ENCODE results near the gene KDM2B.

Gene KDM2B

DNA sequence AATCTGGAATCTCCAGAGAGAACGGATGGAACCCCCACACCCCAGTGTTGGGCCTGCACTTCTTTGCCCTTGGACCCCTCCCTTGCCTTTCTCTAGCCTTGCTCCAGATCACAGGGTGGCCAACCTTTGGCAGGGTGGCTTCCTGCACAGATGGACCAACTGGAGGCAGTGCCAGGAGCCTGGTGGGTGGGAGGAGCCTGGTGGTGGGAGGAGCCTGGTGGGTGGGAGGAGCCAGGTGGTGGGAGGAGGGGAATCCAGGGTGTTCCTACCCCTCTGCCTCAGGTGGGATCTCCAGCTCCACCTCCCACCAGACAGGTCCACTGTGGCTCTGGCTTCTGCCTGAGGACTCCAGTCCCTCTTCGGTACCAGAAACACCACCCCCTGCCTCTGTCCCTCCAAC is 30.5 kb upstream of the KDM2B start:
- H3K9ac ChIP-seq: no peak overlapping the region
- no peak overlapping the region for H3K4me3 ChIP-seq
- no peaks in the 10 kb centered on the region for H3K9me3 ChIP-seq
- H4K20me1 ChIP-seq: no peaks in the 10 kb centered on the region
- H3K27me3 ChIP-seq: no peaks in the 10 kb centered on the region
- TF ChIP-seq Cebpa-rat (IDR thresholded peaks at IDR 0.05): no peak
- H3K4me2 ChIP-seq: 0 out of 2 replicates have a peak overlapping the region, but pooled peaks have one; percentile 19
- H3K27ac ChIP-seq: no peak overlapping the region
- H3K4me1 ChIP-seq: 0 out of 2 replicates have a peak, but pooled peaks cover 13% of the 10 kb centered on the region
- H3K36me3 ChIP-seq: no peaks in the 10 kb centered on the region

DNA sequence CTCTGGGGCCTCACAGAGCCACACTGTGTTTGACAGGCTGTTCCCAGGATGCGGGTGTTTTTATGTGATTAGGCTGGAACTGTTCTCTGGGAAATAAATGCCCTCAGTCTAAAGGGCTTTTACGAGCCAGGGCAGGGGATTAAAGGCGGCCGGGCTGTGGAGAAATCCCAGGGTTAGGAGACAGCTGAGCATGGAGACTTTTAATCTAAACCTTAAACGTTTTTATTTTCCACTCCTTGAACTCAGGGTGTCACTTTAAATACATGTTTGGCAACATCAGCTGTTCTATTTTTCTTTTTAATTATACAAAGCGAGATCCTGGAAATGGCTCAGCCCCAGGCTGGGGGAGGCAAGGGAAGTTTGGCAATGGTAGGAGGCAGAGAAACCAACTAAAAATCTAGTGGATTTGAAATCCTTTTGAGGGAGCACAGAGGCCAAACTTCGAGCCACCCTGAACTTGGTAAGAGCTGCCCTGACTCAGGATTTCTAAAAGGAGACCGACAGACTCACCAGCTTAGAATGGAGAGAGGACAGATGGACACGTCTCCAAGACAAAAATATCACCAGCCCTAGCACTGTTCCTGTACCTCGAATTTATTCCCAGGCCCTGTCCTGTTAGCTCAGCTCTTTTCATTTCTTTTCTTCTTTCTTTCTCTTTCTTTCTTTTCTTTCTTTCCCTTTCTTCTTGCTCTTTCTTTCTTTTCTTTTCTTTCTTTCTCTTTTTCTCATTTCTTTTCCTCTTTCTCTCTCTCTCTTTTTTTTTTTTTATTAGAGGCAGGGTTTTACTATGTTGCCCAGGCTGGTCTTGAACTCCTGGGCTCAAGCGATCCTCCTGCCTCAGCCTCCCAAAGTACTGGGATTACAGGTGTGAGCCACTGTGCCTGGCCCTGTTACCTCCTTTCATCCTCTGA is 29.7 kb upstream of the KDM2B start:
- Histone ChIP-seq H3K9ac (peak overlapping the region; percentile 6; the same call in 1 of the 2 replicates), H3K4me1 (0 out of 2 replicates have a peak, but pooled peaks cover 13% of the 10 kb centered on the region), H3K4me3 (no peak overlapping the region), H3K36me3 (no peaks in the 10 kb centered on the region), H3K27ac (no peak overlapping the region), H4K20me1 (no peaks in the 10 kb centered on the region), H3K9me3 (no peaks in the 10 kb centered on the region), H3K4me2 (no peak overlapping the region), H3K27me3 (no peaks in the 10 kb centered on the region)
- TF ChIP-seq Cebpa-rat (IDR thresholded peaks at IDR 0.05): no peak

DNA sequence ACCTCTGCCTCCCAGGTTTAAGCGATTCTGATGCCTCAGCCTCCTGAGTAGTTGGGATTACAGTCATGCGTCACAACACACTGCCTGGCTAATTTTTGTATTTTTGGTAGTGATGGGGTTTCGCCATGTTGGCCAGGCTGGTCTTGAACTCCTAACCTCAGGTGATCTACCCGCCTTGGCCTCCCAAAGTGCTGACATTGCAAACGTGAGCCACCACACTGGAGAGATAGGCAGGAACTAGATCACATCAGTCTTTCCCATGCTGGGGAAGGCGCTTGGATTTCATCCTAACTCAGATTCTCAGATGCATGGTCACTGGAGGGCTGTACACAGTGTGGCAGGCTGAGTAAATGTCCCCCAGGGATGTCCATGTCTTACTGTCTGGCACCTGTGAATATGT is 27.5 kb upstream of the KDM2B start:
- Histone ChIP-seq H3K27me3 (no peaks in the 10 kb centered on the region), H3K4me1 (0 out of 2 replicates have a peak, but pooled peaks cover 7% of the 10 kb centered on the region), H3K9me3 (no peaks in the 10 kb centered on the region), H4K20me1 (no peaks in the 10 kb centered on the region), H3K27ac (no peak overlapping the region), H3K4me2 (no peak overlapping the region), H3K4me3 (no peak overlapping the region), H3K9ac (no peak overlapping the region), H3K36me3 (no peaks in the 10 kb centered on the region)
- TF ChIP-seq Cebpa-rat (IDR thresholded peaks at IDR 0.05): no peak

DNA sequence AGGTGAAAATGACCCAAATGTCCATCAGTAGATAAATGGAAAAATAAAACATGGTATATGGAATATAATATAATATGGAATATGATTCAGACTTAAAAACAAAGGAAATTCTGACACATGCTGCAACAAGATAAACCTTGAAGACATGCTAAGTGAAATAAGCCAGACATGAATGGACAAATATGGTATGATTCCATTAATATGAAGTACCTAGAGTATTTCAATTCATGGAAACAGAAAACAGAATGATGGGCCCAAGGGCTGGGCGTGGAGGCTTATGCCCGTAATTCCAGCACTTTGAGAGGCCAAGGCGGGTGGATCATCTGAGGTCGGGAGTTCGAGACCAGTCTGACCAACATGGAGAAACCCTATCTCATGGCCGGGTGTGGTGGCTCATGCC is 22.8 kb upstream of the KDM2B start:
- no peak for TF ChIP-seq Cebpa-rat (IDR thresholded peaks at IDR 0.05)
- H3K27me3 ChIP-seq: no peaks in the 10 kb centered on the region

DNA sequence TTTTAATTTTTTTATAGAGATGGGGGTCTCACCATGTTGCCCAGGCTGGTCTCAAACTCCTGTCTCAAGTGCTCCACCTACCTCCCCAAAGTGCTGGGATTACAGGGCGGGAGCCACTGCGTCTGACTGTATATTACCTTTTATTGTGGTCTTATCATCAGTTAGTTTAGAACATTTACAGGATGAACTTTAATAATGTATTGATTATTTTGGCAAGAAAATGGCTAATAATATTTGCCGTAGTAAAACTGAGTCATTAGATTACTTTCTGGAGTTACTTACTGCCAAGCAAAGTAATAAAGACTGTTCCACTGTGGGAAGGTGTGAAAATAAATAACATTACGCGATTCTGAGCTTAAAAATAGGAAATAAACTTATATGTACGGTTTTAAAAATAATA is 21.9 kb upstream of the KDM2B start:
- no peaks in the 10 kb centered on the region for H4K20me1 ChIP-seq
- H3K27me3 ChIP-seq: no peaks in the 10 kb centered on the region
- no peak overlapping the region for H3K4me3 ChIP-seq
- TF ChIP-seq Cebpa-rat (IDR thresholded peaks at IDR 0.05): no peak
- H3K36me3 ChIP-seq: no peaks in the 10 kb centered on the region
- peaks cover 15% of the 10 kb centered on the region for H3K4me1 ChIP-seq
- H3K9ac ChIP-seq: no peak overlapping the region
- 0 out of 2 replicates have a peak overlapping the region, but pooled peaks have one; percentile 22 for H3K4me2 ChIP-seq
- no peak overlapping the region for H3K27ac ChIP-seq
- H3K9me3 ChIP-seq: no peaks in the 10 kb centered on the region

More for the DNA sequence above, 22.8 kb upstream of the KDM2B start:
- H3K27ac ChIP-seq: no peak overlapping the region
- H3K4me3 ChIP-seq: no peak overlapping the region
- no peaks in the 10 kb centered on the region for H3K9me3 ChIP-seq
- no peaks in the 10 kb centered on the region for H4K20me1 ChIP-seq
- no peaks in the 10 kb centered on the region for H3K36me3 ChIP-seq
- H3K4me2 ChIP-seq: no peak overlapping the region
- peaks cover 15% of the 10 kb centered on the region for H3K4me1 ChIP-seq
- H3K9ac ChIP-seq: no peak overlapping the region

DNA sequence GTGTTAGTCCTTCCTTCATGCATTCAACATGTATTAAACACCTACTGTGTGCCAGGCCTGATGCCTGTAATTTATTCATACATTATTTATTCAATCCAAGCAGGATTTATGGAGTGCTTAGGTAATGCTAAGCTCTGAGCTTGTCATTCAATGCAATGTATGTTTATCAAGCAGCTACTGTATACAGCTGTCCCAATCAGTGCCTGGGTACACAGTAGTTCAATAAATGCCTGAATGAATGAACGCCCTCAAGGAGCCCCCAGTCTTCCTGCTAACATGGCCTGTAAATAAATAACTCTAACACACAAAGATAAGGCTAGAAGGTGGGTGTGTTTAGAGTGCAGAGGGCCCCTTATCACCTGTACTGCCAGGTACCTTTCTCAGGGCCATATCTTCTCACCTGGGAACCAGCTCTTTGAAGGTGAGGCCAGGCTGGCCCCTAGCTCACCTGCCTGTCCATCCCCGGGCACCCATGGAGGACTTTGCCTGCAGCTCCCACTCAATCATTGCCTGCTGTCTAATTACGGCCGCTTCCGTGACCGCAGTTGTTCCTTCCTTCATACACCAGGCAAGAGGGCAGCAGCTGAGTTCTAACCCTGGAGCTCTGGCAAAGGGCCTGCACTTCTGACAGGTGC is 20.0 kb upstream of the KDM2B start:
- Histone ChIP-seq H3K27me3 (no peaks in the 10 kb centered on the region), H4K20me1 (no peaks in the 10 kb centered on the region), H3K4me2 (0 out of 2 replicates have a peak overlapping the region, but pooled peaks have one; percentile 8), H3K36me3 (no peaks in the 10 kb centered on the region; the same call in 1 of the 2 replicates), H3K9ac (no peak overlapping the region), H3K4me1 (peaks cover 15% of the 10 kb centered on the region), H3K27ac (no peak overlapping the region), H3K9me3 (no peaks in the 10 kb centered on the region), H3K4me3 (no peak overlapping the region)
- no peak for TF ChIP-seq Cebpa-rat (IDR thresholded peaks at IDR 0.05)

DNA sequence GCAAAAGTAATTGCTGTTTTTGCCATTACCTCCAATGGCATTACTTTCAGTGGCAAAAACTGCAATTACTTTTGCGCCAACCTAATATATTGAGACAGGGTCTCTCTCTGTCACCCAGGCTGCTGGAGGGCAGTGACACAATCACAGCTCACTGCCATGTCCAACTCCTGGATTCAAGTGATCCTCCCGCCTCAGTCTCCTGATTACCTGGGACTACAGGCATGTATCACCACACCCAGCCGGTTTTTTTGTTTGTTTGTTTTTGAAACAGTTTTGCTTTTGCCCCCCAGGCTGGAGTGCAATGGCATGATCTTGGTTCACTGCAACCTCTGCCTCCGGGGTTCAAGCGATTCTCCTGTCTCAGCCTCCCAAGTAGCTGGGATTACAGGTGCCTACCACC is 15.7 kb upstream of the KDM2B start:
- Histone ChIP-seq H3K27me3 (no peaks in the 10 kb centered on the region), H3K4me2 (no peak overlapping the region), H3K9ac (no peak overlapping the region), H3K4me3 (no peak overlapping the region), H3K9me3 (no peaks in the 10 kb centered on the region), H3K36me3 (peaks cover 10% of the 10 kb centered on the region; the same call in 1 of the 2 replicates), H3K4me1 (peaks cover 28% of the 10 kb centered on the region), H4K20me1 (no peaks in the 10 kb centered on the region), H3K27ac (no peak overlapping the region)
- TF ChIP-seq Cebpa-rat (IDR thresholded peaks at IDR 0.05): no peak

DNA sequence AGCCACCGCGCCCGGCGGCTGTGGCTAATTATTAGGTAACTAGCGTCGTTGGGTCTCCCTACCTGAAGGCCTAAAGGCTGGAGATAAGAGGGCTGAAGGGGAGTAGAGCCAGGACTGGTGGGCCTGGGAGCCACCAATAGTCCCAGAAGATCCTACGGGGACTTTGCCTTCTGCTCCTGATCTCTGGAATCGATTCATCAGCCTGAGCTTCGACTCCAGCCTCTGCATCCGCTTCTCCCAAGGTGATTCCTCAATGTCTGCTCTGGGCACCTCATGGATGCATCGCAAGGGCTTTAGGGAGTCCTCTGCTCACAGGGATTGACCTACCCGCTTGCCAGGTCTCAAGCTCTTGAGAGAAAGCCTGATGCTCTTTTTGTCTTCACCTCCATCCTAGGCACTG is 14.7 kb upstream of the KDM2B start:
- H3K27ac ChIP-seq: no peak overlapping the region
- no peak overlapping the region for H3K9ac ChIP-seq
- H3K4me3 ChIP-seq: no peak overlapping the region
- no peaks in the 10 kb centered on the region for H3K27me3 ChIP-seq
- H4K20me1 ChIP-seq: no peaks in the 10 kb centered on the region
- H3K4me2 ChIP-seq: no peak overlapping the region
- H3K9me3 ChIP-seq: no peaks in the 10 kb centered on the region
- peaks cover 29% of the 10 kb centered on the region for H3K4me1 ChIP-seq
- H3K36me3 ChIP-seq: peaks cover 10% of the 10 kb centered on the region; the same call in 1 of the 2 replicates
- no peak for TF ChIP-seq Cebpa-rat (IDR thresholded peaks at IDR 0.05)

DNA sequence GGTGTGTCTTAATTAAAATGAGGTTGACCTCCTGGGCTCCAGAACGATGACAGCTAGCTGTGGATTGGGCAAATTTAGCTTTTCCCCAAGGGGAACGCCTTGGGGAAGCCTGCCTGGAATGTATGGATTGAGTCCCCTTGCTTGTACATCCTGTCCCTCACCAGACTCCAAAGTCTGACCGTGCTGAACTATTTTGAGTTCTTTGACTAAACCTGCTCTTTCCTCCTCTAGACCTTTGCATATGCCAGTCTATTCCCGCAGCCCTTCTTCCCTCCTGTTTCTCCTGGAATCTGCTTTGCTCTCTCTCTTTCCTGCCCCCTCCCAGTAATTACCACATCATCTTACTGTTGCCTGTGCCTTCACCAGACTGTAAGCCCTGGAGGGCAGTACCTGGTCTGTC is 11.5 kb upstream of the KDM2B start:
- H3K4me3 ChIP-seq: no peak overlapping the region
- H3K27me3 ChIP-seq: no peaks in the 10 kb centered on the region
- peaks cover 51% of the 10 kb centered on the region for H3K4me1 ChIP-seq
- H3K4me2 ChIP-seq: peak overlapping the region; percentile 96
- H3K36me3 ChIP-seq: peaks cover 10% of the 10 kb centered on the region; the same call in 1 of the 2 replicates
- no peak overlapping the region for H3K27ac ChIP-seq
- no peak for TF ChIP-seq Cebpa-rat (IDR thresholded peaks at IDR 0.05)
- H4K20me1 ChIP-seq: no peaks in the 10 kb centered on the region
- H3K9me3 ChIP-seq: no peaks in the 10 kb centered on the region
- H3K9ac ChIP-seq: no peak overlapping the region

All from BLaER1 (cell line).